NCI-H2107 treated with DMSO at 0.1 percent for 48 hours (cell line): Measurements from ENCODE around the gene EBF4.

Source experiments
- DNase-seq: peaks from one replicate; lab custom pipeline; 2025; ENCODE audit not compliant: unreplicated experiment; lab: John Stamatoyannopoulos, UW

Gene EBF4

GRCh38 chr20:2793471-2793870 lies 100.9 kb downstream of the EBF4 start:
- DNase-seq, result no peak

GRCh38 chr20:2794202-2794748 lies 101.7 kb downstream of the EBF4 start:
- DNase-seq, result no peak

GRCh38 chr20:2794866-2795447 lies 102.4 kb downstream of the EBF4 start:
- no peak for DNase-seq

- DNase-seq, result no peak
Measured at GRCh38 chr20:2795451-2795850, 102.9 kb downstream of the EBF4 start.

- no peak for DNase-seq
Measured at GRCh38 chr20:2796011-2796660, 103.6 kb downstream of the EBF4 start.

- DNase-seq, result no peak
Measured at GRCh38 chr20:2797136-2797983, 104.8 kb downstream of the EBF4 start.

GRCh38 chr20:2798095-2798805 lies 105.7 kb downstream of the EBF4 start:
- DNase-seq, result no peak

GRCh38 chr20:2798814-2799213 lies 106.2 kb downstream of the EBF4 start:
- no peak for DNase-seq

GRCh38 chr20:2799271-2799670 lies 106.7 kb downstream of the EBF4 start:
- no peak for DNase-seq

- DNase-seq, result no peak
Measured at GRCh38 chr20:2799688-2800520, 107.3 kb downstream of the EBF4 start.

- DNase-seq, result no peak
Measured at GRCh38 chr20:2800521-2801285, 108.1 kb downstream of the EBF4 start, which contains the start of gene CPXM1. Gene CPXM1, minus strand, starts transcription at chr20:2800627. Its CDS starts 55 bp downstream, at chr20:2800572.

- no peak for DNase-seq
Measured at GRCh38 chr20:2801286-2801728, 108.7 kb downstream of the EBF4 start.

- no peak for DNase-seq
Measured at GRCh38 chr20:2804041-2804828, 111.7 kb downstream of the EBF4 start.

GRCh38 chr20:2804852-2805688 lies 112.5 kb downstream of the EBF4 start:
- DNase-seq, result no peak

GRCh38 chr20:2805689-2806350 lies 113.2 kb downstream of the EBF4 start:
- DNase-seq, result no peak

GRCh38 chr20:2806351-2806701 lies 113.7 kb downstream of the EBF4 start:
- no peak for DNase-seq

- DNase-seq, result no peak
Measured at GRCh38 chr20:2807019-2807418, 114.4 kb downstream of the EBF4 start.
